ENCODE measurements around the gene GRK5.

- no peak for TF ChIP-seq EZH2 (IDR thresholded peaks at IDR 0.05; ENCODE audit: insufficient read depth, poor library complexity, severe bottlenecking)
- TF ChIP-seq EZH2phosphoT487 (IDR thresholded peaks at IDR 0.05; ENCODE audit: insufficient read depth, low read depth) = no peak
Measured at GRCh38 chr10:119415121-119415520, 207.8 kb downstream of the GRK5 start.
